GM12891 (cell line): ENCODE results near the gene KRT84.

Experiments used
- DNase-seq: peaks from one replicate; pipeline ENCODE4 v3.0.0; 2011; ENCODE audit warnings: low spot score; ENCODE audit not compliant: insufficient read length
- FAIRE-seq: peaks from 2 replicates; lab custom pipeline; 2011; peaks lifted over from hg19 to GRCh38; lab: Jason Lieb, UNC
- PAX5 ChIP-seq: IDR thresholded peaks from 2 replicates; pipeline ENCODE4 v1.6.1; 2011; ENCODE audit warnings: low read length, moderate library complexity, mild to moderate bottlenecking; ENCODE audit not compliant: insufficient read depth, severe bottlenecking
- POLR2A ChIP-seq: IDR thresholded peaks from 2 replicates; pipeline ENCODE4 v1.6.1; 2011; ENCODE audit warnings: low read depth, low read length, control low read depth
- POLR2AphosphoS5 ChIP-seq: IDR thresholded peaks from 2 replicates; pipeline ENCODE4 v1.6.1; 2011; ENCODE audit warnings: low read depth, low read length, control low read depth
- POU2F2 ChIP-seq: IDR thresholded peaks from 2 replicates; pipeline ENCODE4 v1.6.1; 2011; ENCODE audit warnings: low read depth, mild to moderate bottlenecking, control low read depth, low read length, moderate library complexity
- SPI1 ChIP-seq: IDR thresholded peaks from 2 replicates; pipeline ENCODE4 v1.6.1; 2011; ENCODE audit warnings: low read depth, low read length, control low read depth
- TAF1 ChIP-seq: IDR thresholded peaks from 2 replicates; pipeline ENCODE4 v1.6.1; 2011; ENCODE audit warnings: low read depth, low read length, control low read depth

Gene KRT84

DNA sequence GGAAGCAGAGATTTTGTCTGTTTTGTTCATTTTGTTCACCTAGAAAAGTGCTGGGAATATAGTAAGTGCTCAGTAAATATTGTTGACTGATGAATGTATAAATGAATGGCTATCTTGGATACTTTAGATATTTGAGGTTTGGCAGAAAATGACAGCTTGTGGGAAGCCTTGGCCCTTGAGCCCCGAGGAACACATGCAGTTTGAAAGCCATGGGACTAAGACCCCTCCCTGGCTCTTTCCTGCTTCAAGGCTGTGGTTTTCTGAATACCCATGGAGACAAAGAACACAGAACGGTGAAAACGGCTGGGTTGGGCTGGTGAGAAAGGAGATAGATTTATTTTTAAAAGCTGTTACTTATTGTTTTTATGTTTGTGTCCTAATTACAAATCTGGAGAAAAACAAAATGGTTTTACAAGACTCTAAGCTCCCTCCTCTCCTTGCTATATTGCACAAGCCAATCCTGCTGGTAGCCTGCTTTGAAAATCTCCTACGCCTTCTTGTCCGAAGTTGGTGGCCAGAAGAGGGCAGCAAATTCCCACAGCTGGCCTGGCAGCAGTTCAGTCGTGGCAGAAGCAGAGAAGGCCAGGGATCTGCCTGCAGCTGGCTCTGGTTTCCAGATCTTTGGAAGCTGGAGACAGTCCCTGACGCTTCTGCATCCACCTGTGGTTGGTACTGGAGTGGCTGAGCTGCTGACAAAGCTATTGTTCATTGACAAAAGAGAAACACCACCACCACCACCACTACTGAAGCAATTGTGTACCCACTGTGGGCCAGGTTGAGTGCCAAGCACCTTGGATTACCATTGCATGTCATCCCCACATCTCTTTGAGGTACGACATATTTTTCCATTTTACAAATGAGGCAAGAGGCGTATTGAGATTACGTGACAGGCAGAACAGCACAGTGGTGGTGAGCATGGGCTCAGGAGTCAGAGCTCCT lies 13.0 kb downstream of the KRT84 start:
- peak; percentile 58 for DNase-seq
- FAIRE-seq = peak; percentile 66
- TF ChIP-seq TAF1 = no peak
- TF ChIP-seq POLR2A = no peak
- TF ChIP-seq POLR2AphosphoS5 = no peak
- no peak for TF ChIP-seq SPI1
- no peak for TF ChIP-seq PAX5
- no peak for TF ChIP-seq POU2F2

DNA sequence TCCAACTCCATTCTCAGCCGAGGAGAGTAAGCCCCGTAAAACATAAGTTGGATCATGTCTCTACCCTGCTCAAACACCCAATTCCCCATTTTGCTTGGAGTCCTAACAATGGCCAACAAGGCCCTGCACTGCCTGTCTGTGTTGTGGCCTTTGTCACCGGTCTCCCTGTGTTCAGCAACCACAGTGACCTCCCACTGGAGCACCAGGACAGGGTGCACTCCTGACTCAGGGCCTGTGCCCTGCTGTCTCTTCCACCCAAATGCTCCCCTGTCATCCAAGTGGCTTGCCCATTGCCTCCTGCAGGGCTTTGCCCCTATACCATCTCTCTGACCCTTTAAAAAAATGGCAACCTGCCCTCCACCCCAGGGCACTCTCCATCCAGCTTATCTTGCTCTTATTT lies 13.7 kb downstream of the KRT84 start:
- no peak for FAIRE-seq
- no peak for DNase-seq
- TF ChIP-seq PAX5 (no peak), POLR2A (no peak), POU2F2 (no peak), POLR2AphosphoS5 (no peak), TAF1 (no peak), SPI1 (no peak)

DNA sequence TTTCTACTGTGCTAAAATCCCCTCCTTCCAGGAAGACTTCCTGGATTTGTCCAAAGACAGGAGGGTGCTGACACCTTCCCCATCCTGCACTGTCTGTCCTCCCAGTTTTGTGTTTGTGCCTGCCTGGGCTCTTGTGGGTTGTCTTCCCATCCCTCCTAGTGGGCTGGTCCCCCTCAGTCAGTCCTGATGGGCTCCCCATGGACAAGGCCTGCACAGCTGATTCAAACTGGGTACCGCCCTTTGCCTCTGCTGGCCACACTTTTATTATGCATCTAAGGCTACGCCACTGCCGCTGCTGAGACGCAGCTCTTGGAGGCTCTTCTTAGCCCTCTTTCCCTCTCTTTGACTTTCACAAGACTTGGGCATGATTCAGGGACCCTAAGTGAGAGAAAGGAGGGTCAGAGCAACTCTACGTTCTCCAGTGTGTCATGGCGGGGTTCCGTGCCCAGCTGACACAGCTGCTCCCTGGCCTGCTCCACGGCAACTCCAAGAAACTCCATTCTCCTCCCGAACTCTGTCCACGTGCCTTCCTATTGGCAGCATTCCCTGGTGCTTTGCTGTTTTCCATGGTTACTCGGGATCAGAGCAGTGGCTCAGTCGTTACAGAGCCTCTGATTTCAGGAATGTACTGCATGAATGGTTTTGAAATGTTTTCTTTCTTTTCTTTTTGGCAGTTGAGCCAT lies 14.4 kb downstream of the KRT84 start:
- no peak for TF ChIP-seq TAF1
- FAIRE-seq = no peak
- DNase-seq = no peak

DNA sequence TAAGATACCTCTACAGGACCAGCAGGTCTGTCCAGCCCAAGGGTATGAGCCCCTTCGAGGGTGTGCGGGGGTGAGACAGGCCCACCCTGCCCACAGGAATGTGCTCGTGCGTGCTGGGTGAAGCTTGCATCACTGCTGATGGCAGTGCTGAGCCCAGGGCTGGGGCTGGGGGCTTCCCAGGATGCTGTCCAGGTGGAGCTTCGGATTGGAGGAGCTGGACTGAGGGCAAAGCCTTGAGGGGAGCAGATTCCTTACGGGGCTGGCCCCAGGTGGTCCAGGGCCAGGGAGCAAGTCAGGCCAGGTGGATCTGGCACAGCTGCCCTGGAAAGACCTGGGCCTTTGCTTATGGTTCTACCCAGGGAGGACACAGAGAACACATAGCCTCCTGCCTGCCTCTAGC lies 15.6 kb downstream of the KRT84 start:
- DNase-seq (no peak), FAIRE-seq (no peak)
- TF ChIP-seq POU2F2 (no peak), PAX5 (no peak), SPI1 (no peak), POLR2A (no peak)

DNA sequence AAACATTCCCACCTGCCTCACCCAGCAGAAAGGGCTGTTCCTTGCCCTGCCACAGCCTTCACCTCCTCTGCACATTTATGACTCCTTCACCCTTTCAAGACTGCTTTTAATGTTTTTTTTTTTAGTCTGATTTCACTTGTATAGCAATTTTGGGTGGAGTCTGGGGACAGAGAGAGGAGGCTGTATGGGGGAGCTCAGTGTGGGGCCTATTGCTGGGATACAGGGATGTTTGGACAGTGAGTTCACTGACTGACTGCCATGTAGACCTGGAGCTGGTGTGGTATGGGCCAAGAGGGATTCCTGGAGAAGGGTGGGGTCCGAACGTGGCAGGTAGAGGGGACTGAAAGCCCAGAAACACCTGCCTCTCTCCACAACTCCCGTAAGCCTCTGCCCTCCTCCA lies 16.2 kb downstream of the KRT84 start:
- no peak for DNase-seq
- FAIRE-seq = no peak
- TF ChIP-seq TAF1 = no peak
- no peak for TF ChIP-seq POLR2A
- no peak for TF ChIP-seq POU2F2
- no peak for TF ChIP-seq SPI1
- no peak for TF ChIP-seq PAX5
- TF ChIP-seq POLR2AphosphoS5 = no peak

DNA sequence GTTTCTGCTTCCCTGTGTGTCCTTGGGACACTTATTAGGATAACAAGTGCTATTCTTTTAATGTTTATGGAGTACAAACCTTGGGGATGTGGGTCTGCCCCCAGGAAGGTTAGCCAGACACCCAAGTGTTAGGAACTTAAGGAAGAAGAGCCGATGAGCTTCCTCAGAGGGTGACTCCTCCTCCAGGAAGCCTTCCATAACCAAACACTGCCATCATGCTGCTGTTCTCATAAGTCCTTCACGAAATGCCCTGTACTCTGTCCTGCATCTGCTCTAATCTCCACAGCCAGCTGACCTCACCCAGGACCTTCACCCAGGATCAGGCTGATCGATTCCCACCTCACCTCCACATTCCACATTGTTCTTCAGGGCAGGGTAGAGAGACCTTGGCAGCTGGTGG lies 16.9 kb downstream of the KRT84 start:
- TF ChIP-seq TAF1 (no peak), PAX5 (no peak), POU2F2 (no peak), POLR2AphosphoS5 (no peak), POLR2A (no peak), SPI1 (no peak)
- no peak for DNase-seq
- no peak for FAIRE-seq

DNA sequence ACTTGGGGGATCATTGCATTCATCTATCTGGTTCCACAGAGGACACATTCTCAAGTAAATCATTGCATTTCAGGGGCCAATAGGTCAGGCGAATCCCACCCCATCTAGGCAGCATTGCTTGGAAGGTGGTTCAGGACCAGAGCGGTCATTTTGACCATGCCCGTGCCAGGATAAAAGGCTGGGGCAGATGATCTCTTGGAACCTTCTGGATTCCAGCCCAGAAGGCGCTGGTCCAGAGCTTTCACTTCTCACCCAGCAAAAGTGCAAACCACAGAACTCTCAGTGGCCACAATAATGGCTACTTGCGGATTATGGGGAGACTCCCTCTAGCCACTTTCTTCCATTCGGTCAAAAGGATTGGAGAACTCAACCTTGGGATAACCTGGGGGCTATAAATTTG lies 17.6 kb downstream of the KRT84 start:
- FAIRE-seq = no peak
- no peak for DNase-seq
- no peak for TF ChIP-seq POU2F2
- TF ChIP-seq POLR2A = no peak
- TF ChIP-seq POLR2AphosphoS5 = no peak
- TF ChIP-seq SPI1 = no peak
- no peak for TF ChIP-seq TAF1

DNA sequence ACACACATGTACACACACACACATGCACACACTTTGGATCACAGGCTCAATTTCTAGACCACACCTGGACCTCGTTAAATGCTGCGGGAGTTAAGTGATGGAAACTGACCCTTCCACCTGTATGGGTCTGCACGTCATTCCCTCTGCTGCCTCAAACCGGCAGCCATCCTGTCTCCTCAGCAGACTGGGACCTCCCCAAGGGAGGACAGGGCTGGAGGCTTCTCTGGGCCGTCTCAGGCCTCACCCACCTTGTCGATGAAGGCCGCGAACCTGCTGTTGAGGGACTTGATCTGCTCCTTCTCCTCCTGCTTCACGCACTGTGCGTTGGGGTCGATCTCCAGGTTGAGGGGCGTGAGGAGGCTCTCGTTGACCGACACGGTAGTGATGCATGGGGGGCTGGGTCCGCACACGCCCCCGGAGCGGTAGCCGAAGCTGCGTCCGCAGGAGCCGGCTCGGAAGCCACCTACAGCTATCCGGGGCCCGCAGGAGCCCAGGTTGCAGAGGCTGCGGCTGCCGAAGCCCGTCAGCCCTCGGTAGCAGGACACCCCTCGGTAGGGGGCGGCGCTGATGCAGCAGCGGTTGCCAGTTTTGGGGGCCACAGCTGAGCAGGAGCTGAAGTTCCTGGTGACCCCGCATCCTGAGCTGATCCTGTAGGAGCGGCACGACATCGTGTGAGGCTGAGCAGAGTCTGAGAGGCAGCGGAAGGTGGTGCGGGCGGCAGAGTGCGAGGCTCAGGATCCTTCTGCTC lies 18.5 kb downstream of the KRT84 start, which contains the start of gene KRT85:
TSS of gene KRT85 (minus strand) at position 744 of the 748 bp plus-strand sequence. CDS start at position 668, 76 bp downstream.
- FAIRE-seq = no peak
- TF ChIP-seq POLR2A (no peak), PAX5 (no peak), POU2F2 (no peak), POLR2AphosphoS5 (no peak), TAF1 (no peak), SPI1 (no peak)
- no peak for DNase-seq

DNA sequence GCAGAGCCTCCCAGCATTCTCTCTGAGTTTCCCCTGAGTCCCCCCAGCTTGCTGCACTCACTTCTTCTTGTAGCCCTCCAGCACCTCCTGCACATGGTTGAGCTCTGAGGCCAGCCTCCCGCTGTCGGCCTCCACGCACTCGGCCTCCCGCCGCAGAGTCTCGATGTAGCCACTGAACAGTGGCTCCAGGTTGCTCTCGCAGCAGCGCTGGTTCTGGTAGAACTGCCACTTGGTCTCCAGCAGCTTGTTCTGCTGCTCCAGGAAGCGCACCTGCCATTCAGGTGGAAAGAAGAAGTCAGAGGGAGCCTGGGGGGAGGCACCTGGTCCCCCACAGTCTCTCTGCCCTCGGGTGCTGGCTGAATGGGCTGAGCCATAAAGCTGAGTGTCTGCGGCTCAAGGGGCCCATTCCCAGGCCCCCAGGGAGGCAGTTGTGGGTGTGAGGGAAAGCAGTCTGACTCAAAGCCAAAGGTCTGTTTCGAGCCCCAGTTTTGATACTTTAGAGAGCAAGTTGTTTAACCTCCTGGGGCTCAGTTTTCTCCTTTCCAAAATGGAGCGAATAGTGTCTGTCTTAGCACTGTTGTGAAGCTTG lies 20.5 kb downstream of the KRT84 start:
- DNase-seq = no peak
- FAIRE-seq = no peak

More for the DNA sequence above, 20.5 kb downstream of the KRT84 start:
- TF ChIP-seq POU2F2 (no peak), POLR2A (no peak), PAX5 (no peak), SPI1 (no peak), TAF1 (no peak), POLR2AphosphoS5 (no peak)
